ENCODE measurements around the gene RIPPLY1.

The RIPPLY1 gene, protein sequence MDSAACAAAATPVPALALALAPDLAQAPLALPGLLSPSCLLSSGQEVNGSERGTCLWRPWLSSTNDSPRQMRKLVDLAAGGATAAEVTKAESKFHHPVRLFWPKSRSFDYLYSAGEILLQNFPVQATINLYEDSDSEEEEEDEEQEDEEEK

DNA sequence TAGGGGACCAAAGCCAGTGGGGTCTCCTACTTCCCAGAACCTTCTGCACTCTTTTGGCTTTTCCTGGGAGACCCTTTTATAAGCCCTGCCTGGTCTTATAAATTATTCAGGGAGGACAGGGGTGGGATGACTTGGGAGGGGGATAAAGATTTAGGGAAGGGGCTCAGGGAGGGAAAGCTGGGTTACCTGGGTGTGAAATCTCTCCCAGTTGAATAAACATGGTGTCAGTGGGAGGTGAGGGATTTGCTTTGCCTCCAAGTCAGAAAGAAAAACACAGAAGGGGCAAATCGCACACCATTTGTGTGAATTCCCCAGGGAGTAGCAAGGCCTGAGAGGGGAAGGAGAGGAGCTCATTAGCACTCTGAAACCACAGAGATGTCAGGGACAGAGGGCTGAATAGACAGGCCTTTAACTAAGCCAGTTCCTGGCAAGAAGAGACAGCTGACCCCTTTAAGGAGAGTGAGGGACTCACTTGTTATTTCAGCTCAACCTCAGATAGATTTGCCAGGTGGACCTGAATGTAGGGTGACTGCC lies at the start of gene RIPPLY1:
RIPPLY1 (minus strand) TSS at position 51 of the 534 bp plus-strand sequence. CDS start 54 bp downstream, outside the sequence.
- Histone ChIP-seq H3K36me3 (ENCODE audit: control insufficient read depth, insufficient read depth, low read length) (no peaks in the 10 kb centered on the region), H3K9ac (ENCODE audit: low read length) (no peak within 1 kb of the TSS), H3K9me3 (ENCODE audit: control insufficient read depth, low read length) (no peaks in the 10 kb centered on the region), H3K4me1 (ENCODE audit: control insufficient read depth, insufficient read depth, low read length) (no peaks in the 10 kb centered on the region), H3K4me3 (ENCODE audit: low read length) (no peak within 1 kb of the TSS), H3K27me3 (ENCODE audit: control insufficient read depth, insufficient read depth, low read length) (no peaks in the 10 kb centered on the region)

DNA sequence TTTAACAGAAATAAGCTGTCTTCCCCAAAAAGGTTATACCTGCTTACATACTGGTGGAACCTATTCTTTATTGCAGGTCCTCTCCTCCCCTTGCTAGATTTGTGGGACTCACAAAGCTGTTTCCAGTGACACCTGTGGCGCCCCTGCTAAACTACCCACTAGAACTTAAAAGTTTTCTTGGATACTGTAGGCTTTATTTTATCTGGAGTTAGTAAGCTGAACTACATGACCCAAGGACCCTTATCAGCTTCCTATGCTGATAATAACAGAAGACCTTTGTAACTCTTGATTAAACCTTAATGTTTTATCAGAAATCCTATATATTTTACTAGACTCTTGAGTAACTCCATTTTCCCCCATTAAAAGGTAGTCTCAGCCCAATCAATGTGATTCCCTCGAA lies 49.4 kb upstream of the RIPPLY1 start:
- Histone ChIP-seq H3K27me3 (ENCODE audit: control insufficient read depth, insufficient read depth, low read length) (no peaks in the 10 kb centered on the region), H3K9me3 (ENCODE audit: control insufficient read depth, low read length) (no peaks in the 10 kb centered on the region), H3K9ac (ENCODE audit: low read length) (no peak overlapping the region), H3K4me3 (ENCODE audit: low read length) (no peak overlapping the region), H3K36me3 (ENCODE audit: control insufficient read depth, insufficient read depth, low read length) (no peaks in the 10 kb centered on the region), H3K4me1 (ENCODE audit: control insufficient read depth, insufficient read depth, low read length) (no peaks in the 10 kb centered on the region)

- H3K9ac ChIP-seq (ENCODE audit: low read length) = no peak overlapping the region
- H3K4me1 ChIP-seq (ENCODE audit: control insufficient read depth, insufficient read depth, low read length) = no peaks in the 10 kb centered on the region
- H3K36me3 ChIP-seq (ENCODE audit: control insufficient read depth, insufficient read depth, low read length) = no peaks in the 10 kb centered on the region
- H3K9me3 ChIP-seq (ENCODE audit: control insufficient read depth, low read length) = no peaks in the 10 kb centered on the region
- no peaks in the 10 kb centered on the region for H3K27me3 ChIP-seq (ENCODE audit: control insufficient read depth, insufficient read depth, low read length)
- no peak overlapping the region for H3K4me3 ChIP-seq (ENCODE audit: low read length)
Measured at GRCh38 chrX:106952089-106952488, 48.9 kb upstream of the RIPPLY1 start.

GRCh38 chrX:106951230-106951629 lies 48.1 kb upstream of the RIPPLY1 start:
- no peak overlapping the region for H3K9ac ChIP-seq (ENCODE audit: low read length)
- H3K36me3 ChIP-seq (ENCODE audit: control insufficient read depth, insufficient read depth, low read length) = no peaks in the 10 kb centered on the region
- no peak overlapping the region for H3K4me3 ChIP-seq (ENCODE audit: low read length)

DNA sequence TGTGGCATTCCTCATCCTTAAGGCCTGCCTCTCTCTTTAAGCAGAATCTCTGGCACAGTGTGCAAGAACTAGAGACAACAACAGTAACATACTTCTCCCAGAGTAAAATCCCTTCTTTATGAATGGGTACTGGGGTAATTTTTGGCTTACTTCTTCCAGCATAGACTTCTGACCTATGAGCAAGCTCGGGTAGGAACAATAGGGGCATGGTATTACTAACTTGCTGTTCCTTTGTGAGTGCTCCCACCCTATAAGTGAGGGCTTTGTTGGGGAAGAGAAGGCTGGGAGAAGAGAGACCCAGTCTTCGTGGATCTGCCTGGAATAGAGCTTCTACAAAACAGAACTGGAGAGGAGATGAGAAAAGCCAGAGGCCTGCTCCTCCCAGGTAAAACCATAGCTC lies 47.2 kb upstream of the RIPPLY1 start:
- H3K9ac ChIP-seq (ENCODE audit: low read length) = no peak overlapping the region
- H3K36me3 ChIP-seq (ENCODE audit: control insufficient read depth, insufficient read depth, low read length) = no peaks in the 10 kb centered on the region
- H3K4me1 ChIP-seq (ENCODE audit: control insufficient read depth, insufficient read depth, low read length) = no peaks in the 10 kb centered on the region
- no peaks in the 10 kb centered on the region for H3K27me3 ChIP-seq (ENCODE audit: control insufficient read depth, insufficient read depth, low read length)
- no peak overlapping the region for H3K4me3 ChIP-seq (ENCODE audit: low read length)
- no peaks in the 10 kb centered on the region for H3K9me3 ChIP-seq (ENCODE audit: control insufficient read depth, low read length)

More at GRCh38 chrX:106951230-106951629, 48.1 kb upstream of the RIPPLY1 start:
- H3K4me1 ChIP-seq (ENCODE audit: control insufficient read depth, insufficient read depth, low read length) = no peaks in the 10 kb centered on the region
- H3K9me3 ChIP-seq (ENCODE audit: control insufficient read depth, low read length) = no peaks in the 10 kb centered on the region
- H3K27me3 ChIP-seq (ENCODE audit: control insufficient read depth, insufficient read depth, low read length) = no peaks in the 10 kb centered on the region

- Histone ChIP-seq H3K4me3 (ENCODE audit: low read length) (no peak overlapping the region), H3K27me3 (ENCODE audit: control insufficient read depth, insufficient read depth, low read length) (no peaks in the 10 kb centered on the region), H3K36me3 (ENCODE audit: control insufficient read depth, insufficient read depth, low read length) (no peaks in the 10 kb centered on the region), H3K4me1 (ENCODE audit: control insufficient read depth, insufficient read depth, low read length) (no peaks in the 10 kb centered on the region), H3K9ac (ENCODE audit: low read length) (no peak overlapping the region), H3K9me3 (ENCODE audit: control insufficient read depth, low read length) (no peaks in the 10 kb centered on the region)
Measured at GRCh38 chrX:106949366-106949765, 46.2 kb upstream of the RIPPLY1 start.

GRCh38 chrX:106948641-106949040 lies 45.5 kb upstream of the RIPPLY1 start:
- H3K9me3 ChIP-seq (ENCODE audit: control insufficient read depth, low read length) = no peaks in the 10 kb centered on the region
- no peak overlapping the region for H3K4me3 ChIP-seq (ENCODE audit: low read length)
- no peaks in the 10 kb centered on the region for H3K27me3 ChIP-seq (ENCODE audit: control insufficient read depth, insufficient read depth, low read length)
- H3K4me1 ChIP-seq (ENCODE audit: control insufficient read depth, insufficient read depth, low read length) = no peaks in the 10 kb centered on the region
- no peak overlapping the region for H3K9ac ChIP-seq (ENCODE audit: low read length)
- no peaks in the 10 kb centered on the region for H3K36me3 ChIP-seq (ENCODE audit: control insufficient read depth, insufficient read depth, low read length)

DNA sequence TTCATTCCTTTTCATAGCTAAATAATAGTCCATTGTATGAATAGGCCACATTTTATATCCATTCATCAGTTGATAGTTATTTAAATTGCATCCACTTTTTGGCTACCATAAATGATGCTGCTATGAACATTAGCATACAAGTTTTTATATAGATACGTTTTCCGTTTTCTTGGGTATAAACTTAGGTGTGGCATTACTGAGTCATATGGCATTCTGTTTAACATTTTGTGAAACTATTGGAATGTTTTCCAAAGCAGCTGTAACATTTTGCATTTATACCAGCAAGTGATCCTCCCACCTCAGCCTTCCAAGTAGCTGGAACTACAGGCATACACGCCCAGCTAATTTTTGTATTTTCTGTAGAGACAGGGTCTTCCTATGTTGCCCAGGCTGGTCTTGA lies 43.3 kb upstream of the RIPPLY1 start:
- no peaks in the 10 kb centered on the region for H3K36me3 ChIP-seq (ENCODE audit: control insufficient read depth, insufficient read depth, low read length)
- H3K27me3 ChIP-seq (ENCODE audit: control insufficient read depth, insufficient read depth, low read length) = no peaks in the 10 kb centered on the region
- H3K9me3 ChIP-seq (ENCODE audit: control insufficient read depth, low read length) = no peaks in the 10 kb centered on the region
- H3K4me3 ChIP-seq (ENCODE audit: low read length) = no peak overlapping the region
- no peaks in the 10 kb centered on the region for H3K4me1 ChIP-seq (ENCODE audit: control insufficient read depth, insufficient read depth, low read length)
- H3K9ac ChIP-seq (ENCODE audit: low read length) = no peak overlapping the region

DNA sequence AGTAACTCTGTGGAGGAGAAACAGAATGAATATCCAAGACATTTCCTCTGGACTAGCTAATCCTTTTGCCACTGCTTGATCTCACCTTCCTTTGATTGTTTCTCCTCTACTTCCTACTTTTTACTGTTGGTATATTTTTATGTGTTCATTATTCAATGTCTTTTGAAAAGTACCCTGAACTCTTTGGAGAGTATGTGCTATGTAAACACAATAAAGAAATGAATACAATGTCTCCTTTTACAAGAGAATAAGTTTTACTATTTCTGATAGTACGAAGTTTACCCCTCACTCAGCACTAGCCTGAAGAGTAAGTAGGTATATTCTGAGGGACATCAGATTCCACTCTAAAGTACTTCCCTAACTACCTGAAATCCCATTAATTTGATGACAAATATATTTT lies 36.9 kb upstream of the RIPPLY1 start:
- Histone ChIP-seq H3K4me3 (ENCODE audit: low read length) (no peak overlapping the region), H3K4me1 (ENCODE audit: control insufficient read depth, insufficient read depth, low read length) (no peaks in the 10 kb centered on the region), H3K27me3 (ENCODE audit: control insufficient read depth, insufficient read depth, low read length) (no peaks in the 10 kb centered on the region), H3K9me3 (ENCODE audit: control insufficient read depth, low read length) (no peaks in the 10 kb centered on the region), H3K9ac (ENCODE audit: low read length) (no peak overlapping the region), H3K36me3 (ENCODE audit: control insufficient read depth, insufficient read depth, low read length) (no peaks in the 10 kb centered on the region)

- Histone ChIP-seq H3K4me3 (ENCODE audit: low read length) (no peak overlapping the region), H3K9me3 (ENCODE audit: control insufficient read depth, low read length) (no peaks in the 10 kb centered on the region), H3K36me3 (ENCODE audit: control insufficient read depth, insufficient read depth, low read length) (no peaks in the 10 kb centered on the region), H3K4me1 (ENCODE audit: control insufficient read depth, insufficient read depth, low read length) (no peaks in the 10 kb centered on the region), H3K9ac (ENCODE audit: low read length) (no peak overlapping the region), H3K27me3 (ENCODE audit: control insufficient read depth, insufficient read depth, low read length) (no peaks in the 10 kb centered on the region)
Measured at GRCh38 chrX:106939566-106939965, 36.4 kb upstream of the RIPPLY1 start.

DNA sequence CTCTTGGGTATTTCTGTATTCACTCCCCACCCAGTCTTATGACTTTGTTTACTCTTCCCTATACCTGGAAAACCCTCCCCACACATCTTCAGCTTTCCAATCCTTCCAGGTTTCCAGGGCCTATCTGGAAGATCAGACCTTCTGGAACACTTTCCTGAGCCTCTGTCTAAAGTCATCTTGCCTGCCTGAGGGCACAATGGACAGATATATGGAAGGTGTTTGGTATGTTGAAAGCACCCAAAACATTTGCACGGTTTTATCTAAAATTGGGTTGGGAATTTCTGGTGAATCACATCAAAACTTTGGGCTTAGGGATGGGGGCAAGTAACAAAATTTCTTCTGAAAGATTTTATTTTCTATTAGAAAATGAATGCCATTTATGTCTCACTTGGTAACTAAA lies 33.1 kb upstream of the RIPPLY1 start:
- Histone ChIP-seq H3K9me3 (ENCODE audit: control insufficient read depth, low read length) (no peaks in the 10 kb centered on the region), H3K9ac (ENCODE audit: low read length) (no peak overlapping the region), H3K27me3 (ENCODE audit: control insufficient read depth, insufficient read depth, low read length) (no peaks in the 10 kb centered on the region), H3K4me3 (ENCODE audit: low read length) (no peak overlapping the region), H3K4me1 (ENCODE audit: control insufficient read depth, insufficient read depth, low read length) (peaks cover 6% of the 10 kb centered on the region), H3K36me3 (ENCODE audit: control insufficient read depth, insufficient read depth, low read length) (no peaks in the 10 kb centered on the region)

DNA sequence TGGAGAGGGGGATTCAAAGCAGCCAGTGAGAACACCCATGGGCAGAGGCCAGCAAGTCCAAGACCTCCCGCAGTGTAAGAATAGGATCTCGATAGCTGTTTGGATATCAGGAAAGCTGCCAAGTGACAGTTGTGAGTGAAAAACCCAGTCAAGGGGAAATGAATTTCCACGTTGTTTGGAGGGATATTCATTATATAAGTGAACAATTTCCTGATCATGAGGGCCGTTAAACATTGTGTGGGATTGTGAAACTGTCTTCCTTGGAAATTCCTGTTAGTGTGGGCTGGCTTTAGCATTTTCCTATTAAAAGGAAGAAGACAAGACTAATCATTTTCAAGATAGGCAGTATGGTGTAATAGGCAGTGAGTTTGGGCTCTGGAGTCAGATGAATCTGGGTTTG lies 32.0 kb upstream of the RIPPLY1 start:
- H3K4me3 ChIP-seq (ENCODE audit: low read length) = no peak overlapping the region
- no peaks in the 10 kb centered on the region for H3K36me3 ChIP-seq (ENCODE audit: control insufficient read depth, insufficient read depth, low read length)
- H3K9me3 ChIP-seq (ENCODE audit: control insufficient read depth, low read length) = no peaks in the 10 kb centered on the region
- H3K27me3 ChIP-seq (ENCODE audit: control insufficient read depth, insufficient read depth, low read length) = no peaks in the 10 kb centered on the region
- peaks cover 6% of the 10 kb centered on the region for H3K4me1 ChIP-seq (ENCODE audit: control insufficient read depth, insufficient read depth, low read length)
- no peak overlapping the region for H3K9ac ChIP-seq (ENCODE audit: low read length)

DNA sequence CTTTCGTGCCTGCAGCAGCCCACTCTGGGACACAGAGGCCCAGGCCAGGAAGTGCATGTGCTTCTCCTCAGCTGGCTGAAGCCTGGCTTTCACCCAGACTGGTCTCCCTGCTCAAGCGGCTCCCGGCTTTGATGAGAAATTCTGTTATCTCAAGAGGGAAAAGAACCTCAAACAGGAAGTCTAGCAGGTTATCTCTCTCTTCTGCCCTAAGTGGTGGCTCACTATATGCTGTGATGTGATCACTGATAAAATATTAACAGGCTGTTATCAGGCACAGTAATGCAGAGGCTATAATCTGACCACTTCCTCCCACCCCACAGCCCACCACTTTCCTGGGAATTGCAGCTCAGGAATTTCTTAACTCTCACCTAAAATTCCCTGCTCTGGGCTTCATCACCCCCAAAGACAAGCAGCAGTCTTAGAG lies 30.4 kb upstream of the RIPPLY1 start:
- Histone ChIP-seq H3K9me3 (ENCODE audit: control insufficient read depth, low read length) (no peaks in the 10 kb centered on the region), H3K4me3 (ENCODE audit: low read length) (no peak overlapping the region), H3K36me3 (ENCODE audit: control insufficient read depth, insufficient read depth, low read length) (no peaks in the 10 kb centered on the region), H3K27me3 (ENCODE audit: control insufficient read depth, insufficient read depth, low read length) (no peaks in the 10 kb centered on the region), H3K4me1 (ENCODE audit: control insufficient read depth, insufficient read depth, low read length) (peaks cover 6% of the 10 kb centered on the region), H3K9ac (ENCODE audit: low read length) (no peak overlapping the region)

Measured in mucosa of stomach (tissue), 1 donor.